Right lobe of liver (tissue), 6 donors: ENCODE data around the gene CDT1. TPM values are rescaled to one million over a fixed set of nuclear protein-coding genes. Genes with fewer than 3 reads are reported as not detected.
A peak's percentile ranks its signal among the peaks of the same experiment; 100 is the strongest.
"Not testable (repeated sequence)": the region's sequence is repeated elsewhere in the genome, so short reads cannot be mapped to it uniquely, and the experiment has no call there.

Experiments
- ATAC-seq, 4 donors: fragments of 200-7000 bp; cut with Tn5 transposase; one replicate each; pipeline ENCODE4 v1.9.1; 2020; ENCODE audit warnings: mild to moderate bottlenecking in 4 of 4, moderate library complexity in 4 of 4
- DNase-seq, 3 donors: peaks; one replicate each; pipeline ENCODE4 v3.0.0-alpha.2; 2020
- H3K27ac ChIP-seq, 3 donors: fragments of 200-600 bp; one replicate each; pipeline ENCODE4 v1.8.0; 2022
- H3K27me3 ChIP-seq, 2 donors: fragments of 200-600 bp; one replicate each; pipeline ENCODE4 v1.8.0; 2022
- H3K36me3 ChIP-seq, 4 donors: fragments of 200-600 bp; sonication (generic) in 1 of 4; one replicate each; pipeline versions ENCODE4 v1.5.1 to v1.8.0; 2017 to 2022; ENCODE audit warnings: control low read depth in 1 of 4
- H3K4me1 ChIP-seq, 4 donors: fragments of 200-600 bp; sonication (generic) in 1 of 4; one replicate each; pipeline versions ENCODE4 v1.5.1 to v1.8.0; 2017 to 2022; ENCODE audit warnings: control low read depth in 1 of 4
- H3K4me3 ChIP-seq, 3 donors: fragments of 200-600 bp; one replicate each; pipeline ENCODE4 v1.8.0; 2022
- H3K9me3 ChIP-seq, 4 donors: fragments of 200-600 bp; sonication (generic) in 1 of 4; one replicate each; pipeline versions ENCODE4 v1.5.1 to v1.8.0; 2017 to 2022; ENCODE audit warnings: control low read depth in 1 of 4
- CTCF ChIP-seq, 4 donors: fragments of 200-600 bp in 3 of 4; fragments of 450-650 bp in 1 of 4; IDR thresholded peaks; one replicate each; pipeline versions ENCODE4 v1.5.1 to v1.8.0; 2016 to 2022; ENCODE audit warnings: antibody characterized with exemption in 4 of 4, mild to moderate bottlenecking in 2 of 4
- POLR2A ChIP-seq: fragments of 450-650 bp; IDR thresholded peaks from one replicate; pipeline ENCODE4 v1.6.1; 2017; ENCODE audit warnings: antibody characterized with exemption, mild to moderate bottlenecking
- WGBS: methylation state at CpG from one replicate; pipeline ENCODE4 v1.1.6; 2018; ENCODE audit warnings: low coverage, low lambda C conversion rate; ENCODE audit not compliant: insufficient coverage; ENCODE audit errors: missing lambda C conversion rate; 5-methylcytosine and 5-hydroxymethylcytosine counted together
- intact Hi-C, 2 donors: fragments of 100-400 bp; cut with DNase I; formaldehyde crosslinking; loops; one replicate each; pipeline versions ENCODE4 v1.11.2 to v1.14.1; 2022
- total RNA-seq, 6 experiments: library from RNA; depleted of rRNA in 2 of 6; stranded (reverse); fragments of >200 nt in 2 of 6; fragmentation: NEBNext Ultra II Directional in 3 of 6; extraction: Animal tissue kit (Norgen Biotek cat#: 25700) in 3 of 6; gene quantifications; one replicate each; pipeline versions ENCODE4 v1.1.0 to v1.2.4, GENCODE V29; 2016 to 2023
- donor health status: DM: no; HTN: yes; CAD: no.
- donor health status: DM: no; HTN: no; CAD: no.
- donor health status: DM: no; HTN: no; CAD: no.
- donor health status: DM: no; HTN: yes; CAD: no.
- donor health status: DM: no; HTN: yes; CAD: no.

Gene CDT1
- total RNA-seq, 6 experiments from 2014 or later = 0.22 to 9.6 (median 0.42) TPM

- DNase-seq = peak in 1 of 3 donors; percentile 55
- Histone ChIP-seq H3K27ac (no peak overlapping the region), H3K27me3 (no peaks in the 10 kb centered on the region), H3K4me3 (no peak overlapping the region), H3K36me3 (no peaks in the 10 kb centered on the region), H3K4me1 (peaks cover 0 to 15% (median 7%) of the 10 kb centered on the region in 4 donors), H3K9me3 (no peaks in the 10 kb centered on the region)
- intact Hi-C loops = no loop called here
- WGBS = no CpG with 5 or more reads among the region's 41 CpGs
- ATAC-seq = peak in 1 of 4 donors; percentile 6
- no peak for TF ChIP-seq CTCF (IDR thresholded peaks at IDR 0.05)
- TF ChIP-seq POLR2A = no peak
These were observed 32.9 kb upstream of the CDT1 start for GRCh38 chr16:88770461-88771293.

- WGBS = no CpG with 5 or more reads among the region's 19 CpGs
- no peak overlapping the region for H3K4me3 ChIP-seq
- no peaks in the 10 kb centered on the region for H3K27me3 ChIP-seq
- no peak for DNase-seq
- peaks cover 0 to 15% (median 7%) of the 10 kb centered on the region in 4 donors for H3K4me1 ChIP-seq
- no peaks in the 10 kb centered on the region for H3K9me3 ChIP-seq
- intact Hi-C loops = no loop called here
- TF ChIP-seq CTCF (IDR thresholded peaks at IDR 0.05) = no peak
- TF ChIP-seq POLR2A = no peak
- H3K27ac ChIP-seq = no peak overlapping the region
- ATAC-seq = no peak
- no peaks in the 10 kb centered on the region for H3K36me3 ChIP-seq
These were observed 32.3 kb upstream of the CDT1 start for GRCh38 chr16:88771294-88771772.

- ATAC-seq, DNase-seq, H3K27me3 ChIP-seq, H3K4me3 ChIP-seq, H3K27ac ChIP-seq, H3K9me3 ChIP-seq, H3K36me3 ChIP-seq, intact Hi-C loops: not testable (repeated sequence)
- H3K4me1 ChIP-seq = peaks cover 0 to 15% (median 7%) of the 10 kb centered on the region in 4 donors
- 93% methylated on average over 9 of the region's 23 CpGs for WGBS
These were observed 31.8 kb upstream of the CDT1 start for GRCh38 chr16:88771781-88772180.

GRCh38 chr16:88772871-88773811, 30.4 kb upstream of the CDT1 start:
- intact Hi-C loops = no loop called here
- Histone ChIP-seq H3K27ac (no peak overlapping the region), H3K36me3 (no peaks in the 10 kb centered on the region), H3K4me1 (peaks cover 0 to 8% (median 3%) of the 10 kb centered on the region in 4 donors), H3K9me3 (no peaks in the 10 kb centered on the region), H3K4me3 (no peak overlapping the region), H3K27me3 (no peaks in the 10 kb centered on the region)
- no peak for DNase-seq
- TF ChIP-seq CTCF (IDR thresholded peaks at IDR 0.05) (no peak), POLR2A (no peak)
- WGBS = 23% methylated on average over 6 of the region's 29 CpGs
- peak in 1 of 4 donors; percentile 2 for ATAC-seq
